Calu3 (cell line): ENCODE results near the gene NRIP1. TPM values are rescaled to one million over a fixed set of nuclear protein-coding genes. Genes with fewer than 3 reads are reported as not detected.
A peak's percentile ranks its signal among the peaks of the same experiment; 100 is the strongest.

Source experiments
- BruUV-seq: library from RNA; stranded (reverse); fragments of 400-500 nt; replicated peaks from 2 replicates; lab custom pipeline; 2021; lab: Mats Ljungman, UMichigan
- CTCF ChIA-PET: fragments of 300-600 bp; sonication (Branson Sonifier 250); formaldehyde crosslinking; loops from one replicate; lab custom pipeline; 2022; ENCODE audit warnings: antibody characterized with exemption; lab: Charles Lee
- DNase-seq: peaks from one replicate; pipeline ENCODE4 v3.0.0; 2022
- H3K27ac Mint-ChIP-seq: one replicate; pipeline ENCODE4 v1.8.0; 2022; ENCODE audit warnings: mixed read lengths; ENCODE audit not compliant: unreplicated experiment
- H3K27me3 Mint-ChIP-seq: one replicate; pipeline ENCODE4 v1.8.0; 2022; ENCODE audit warnings: mixed read lengths; ENCODE audit not compliant: unreplicated experiment
- H3K36me3 Mint-ChIP-seq: one replicate; pipeline ENCODE4 v1.8.0; 2022; ENCODE audit warnings: mild to moderate bottlenecking, moderate library complexity, mixed read lengths; ENCODE audit not compliant: insufficient read depth, unreplicated experiment
- H3K4me1 Mint-ChIP-seq: one replicate; pipeline ENCODE4 v1.8.0; 2022; ENCODE audit warnings: mild to moderate bottlenecking, low read depth, mixed read lengths; ENCODE audit not compliant: unreplicated experiment
- H3K4me3 Mint-ChIP-seq: one replicate; pipeline ENCODE4 v1.8.0; 2022; ENCODE audit warnings: mild to moderate bottlenecking, low read depth, moderate library complexity, mixed read lengths; ENCODE audit not compliant: unreplicated experiment
- H3K9me3 Mint-ChIP-seq: one replicate; pipeline ENCODE4 v1.8.0; 2022; ENCODE audit warnings: low read depth, mixed read lengths; ENCODE audit not compliant: unreplicated experiment
- CTCF ChIP-seq: fragments of 200-600 bp; IDR thresholded peaks from one replicate; pipeline ENCODE4 v1.8.0; 2022; ENCODE audit warnings: antibody characterized with exemption; ENCODE audit not compliant: unreplicated experiment
- intact Hi-C: fragments of 100-400 bp; cut with micrococcal nuclease; formaldehyde crosslinking; loops from one replicate; pipeline ENCODE4 v1.10.0; 2022; ENCODE audit not compliant: unreplicated experiment
- total RNA-seq: library from RNA; stranded (reverse); gene quantifications from 2 replicates; pipeline ENCODE4 v1.2.3, GENCODE V29; 2022

Gene NRIP1
- total RNA-seq, 1 experiment from 2014 or later, result 58.7 TPM

- intact Hi-C loops, result loop anchor here (5.0 kb wide), 1 partner anchor 121 kb away; no protein-coding TSS in a partner anchor
- Mint-ChIP-seq H3K36me3 (peaks cover 17% of the 10 kb centered on the region), H3K27me3 (no peaks in the 10 kb centered on the region), H3K4me3 (no peak overlapping the region), H3K9me3 (no peaks in the 10 kb centered on the region), H3K4me1 (peaks cover 29% of the 10 kb centered on the region), H3K27ac (no peak overlapping the region)
- no peak for DNase-seq
- CTCF ChIA-PET, result no interaction called here
- no TSS peak for BruUV-seq
- no peak for TF ChIP-seq CTCF
Observed at GRCh38 chr21:14998784-14999183, 66.0 kb downstream of the NRIP1 start.

- no TSS peak for BruUV-seq
- peaks cover 24% of the 10 kb centered on the region for H3K4me1 Mint-ChIP-seq
- CTCF ChIA-PET, result no interaction called here
- no peaks in the 10 kb centered on the region for H3K27me3 Mint-ChIP-seq
- H3K36me3 Mint-ChIP-seq, result peaks cover 13% of the 10 kb centered on the region
- no peak overlapping the region for H3K4me3 Mint-ChIP-seq
- intact Hi-C loops, result loop anchor here (5.0 kb wide), 1 partner anchor 121 kb away; no protein-coding TSS in a partner anchor
- H3K27ac Mint-ChIP-seq, result no peak overlapping the region
- no peak for TF ChIP-seq CTCF
- no peak for DNase-seq
- H3K9me3 Mint-ChIP-seq, result no peaks in the 10 kb centered on the region
Observed at GRCh38 chr21:14998336-14998735, 66.5 kb downstream of the NRIP1 start.

GRCh38 chr21:14995695-14996490 is 68.9 kb downstream of the NRIP1 start:
- intact Hi-C loops, result loop anchor here (5.0 kb wide), 1 partner anchor 119 kb away; no protein-coding TSS in a partner anchor
- H3K36me3 Mint-ChIP-seq, result peaks cover 21% of the 10 kb centered on the region
- DNase-seq, result peak; percentile 12
- no peak for TF ChIP-seq CTCF
- CTCF ChIA-PET, result interaction anchor here (1.0 kb wide), 1 partner anchor 22 kb away, joined by 6 read pairs; no protein-coding TSS in a partner anchor
- no TSS peak for BruUV-seq
- H3K4me3 Mint-ChIP-seq, result peak overlapping the region; percentile 66
- H3K27me3 Mint-ChIP-seq, result no peaks in the 10 kb centered on the region
- peak overlapping the region; percentile 82 for H3K27ac Mint-ChIP-seq
- H3K4me1 Mint-ChIP-seq, result peaks cover 27% of the 10 kb centered on the region
- H3K9me3 Mint-ChIP-seq, result no peaks in the 10 kb centered on the region

- intact Hi-C loops, result loop anchor here (5.0 kb wide), 1 partner anchor 118 kb away; no protein-coding TSS in a partner anchor
- Mint-ChIP-seq H3K4me3 (no peak overlapping the region), H3K9me3 (no peaks in the 10 kb centered on the region), H3K27me3 (no peaks in the 10 kb centered on the region), H3K27ac (peak overlapping the region; percentile 61), H3K36me3 (peaks cover 27% of the 10 kb centered on the region), H3K4me1 (peaks cover 33% of the 10 kb centered on the region)
- no TSS peak for BruUV-seq
- CTCF ChIA-PET, result interaction anchor here (1.0 kb wide), 1 partner anchor 22 kb away, joined by 6 read pairs; no protein-coding TSS in a partner anchor
- DNase-seq, result no peak
- TF ChIP-seq CTCF, result no peak
Observed at GRCh38 chr21:14995226-14995625, 69.6 kb downstream of the NRIP1 start.
